HepG2 (cell line): ENCODE data around the gene C1QTNF5. TPM values are rescaled to one million over a fixed set of nuclear protein-coding genes. Genes with fewer than 3 reads are reported as not detected.

Experiments used
- ATAC-seq: fragments of 200-7000 bp; cut with Tn5 transposase; 3 replicates; pipeline ENCODE4 v1.9.1; 2020; ENCODE audit warnings: mild to moderate bottlenecking, moderate library complexity
- BruUV-seq: library from RNA; stranded (reverse); fragments of 400-500 nt; replicated peaks from 2 replicates; lab custom pipeline; 2021; lab: Mats Ljungman, UMichigan
- CTCF ChIA-PET: fragments of 300-600 bp; formaldehyde crosslinking; extraction: SDS; loops from one replicate; lab custom pipeline; 2021; ENCODE audit warnings: low total read pairs, inconsistent platforms, low intra/inter-chr PET ratio; lab: Yijun Ruan, JAX
- POLR2A ChIA-PET: fragments of 350-600 bp; sonication (Branson Sonifier 250); formaldehyde crosslinking; loops from one replicate; lab custom pipeline; 2020; ENCODE audit warnings: antibody characterized with exemption, inconsistent platforms; lab: Yijun Ruan, JAX
- DNase-seq: peaks from one replicate; pipeline ENCODE4 v3.0.0-alpha.2; 2015; ENCODE audit warnings: low spot score
- FAIRE-seq: peaks from 3 replicates; lab custom pipeline; 2011; peaks lifted over from hg19 to GRCh38; lab: Jason Lieb, UNC
- H2AFZ ChIP-seq: one replicate; pipeline ENCODE4 v1.6.1; 2011; ENCODE audit warnings: low read length, inconsistent platforms
- H3K27ac ChIP-seq: fragments of 300-600 bp; 3 replicates; pipeline ENCODE4 v1.8.0; 2011; ENCODE audit warnings: mixed run types, mild to moderate bottlenecking, mixed read lengths, low read length, inconsistent platforms; ENCODE audit not compliant: insufficient read depth; ENCODE audit errors: extremely low read length
- H3K27me3 ChIP-seq, 2 experiments: fragments of 200-600 bp in 1 of 2; 2 replicates in 1 of 2; 3 replicates in 1 of 2; pipeline versions ENCODE4 v1.6.0 to v1.8.0; 2011; ENCODE audit warnings: low read length in 2 of 2, mild to moderate bottlenecking in 2 of 2, moderate library complexity in 2 of 2, inconsistent platforms in 1 of 2; ENCODE audit not compliant: insufficient read depth in 2 of 2, control insufficient read depth in 1 of 2
- H3K36me3 ChIP-seq, 2 experiments: fragments of 200-600 bp in 1 of 2; replicated peaks in 1 of 2; 2 replicates in 1 of 2; 3 replicates in 1 of 2; pipeline versions ENCODE4 v1.5.1 to v1.8.0; 2011; ENCODE audit warnings: low read length in 2 of 2, inconsistent platforms in 1 of 2; ENCODE audit not compliant: insufficient read depth in 2 of 2, control insufficient read depth in 1 of 2
- H3K4me1 ChIP-seq: 2 replicates; pipeline ENCODE4 v1.5.1; 2012; ENCODE audit warnings: low read length, inconsistent platforms; ENCODE audit not compliant: insufficient read depth
- H3K4me2 ChIP-seq: 2 replicates; pipeline ENCODE4 v1.6.0; 2011; ENCODE audit warnings: low read depth, low read length, inconsistent platforms
- H3K4me3 ChIP-seq, 3 experiments: fragments of 200-600 bp in 1 of 3; sonication (generic), shearing (Covaris generic) in 1 of 3; replicated peaks in 1 of 3; 2 replicates each; pipeline ENCODE4 v1.5.1; 2011 to 2016; ENCODE audit warnings: low read length in 3 of 3, inconsistent platforms in 2 of 3, low read depth in 2 of 3, mild to moderate bottlenecking in 2 of 3, control low read depth in 1 of 3, mixed read lengths in 1 of 3; ENCODE audit not compliant: insufficient read depth in 1 of 3
- H3K79me2 ChIP-seq: one replicate; pipeline ENCODE4 v1.6.1; 2011; ENCODE audit warnings: low read length, inconsistent platforms; ENCODE audit not compliant: insufficient read depth
- H3K9ac ChIP-seq: 2 replicates; pipeline ENCODE4 v1.6.0; 2011; ENCODE audit warnings: mild to moderate bottlenecking, low read depth, low read length, inconsistent platforms; ENCODE audit not compliant: insufficient read depth
- H3K9me3 ChIP-seq: 2 replicates; pipeline ENCODE4 v1.5.1; 2012; ENCODE audit warnings: mild to moderate bottlenecking, low read length
- H4K20me1 ChIP-seq: 2 replicates; pipeline ENCODE4 v1.6.0; 2011; ENCODE audit warnings: inconsistent platforms, mild to moderate bottlenecking, low read length, moderate library complexity; ENCODE audit not compliant: insufficient read depth
- CEBPB ChIP-seq: IDR thresholded peaks from 2 replicates; pipeline ENCODE4 v1.6.1; 2011; ENCODE audit warnings: low read depth, low read length, improper control_type of control experiment, borderline replicate concordance
- GATAD2A ChIP-seq: IDR thresholded peaks from 2 replicates; pipeline ENCODE4 v1.6.1; 2016
- HMG20A ChIP-seq: IDR thresholded peaks from 2 replicates; pipeline ENCODE4 v1.6.1; 2016; ENCODE audit warnings: borderline replicate concordance
- HNF4A ChIP-seq: sonication (generic); formaldehyde crosslinking; IDR thresholded peaks from 2 replicates; pipeline ENCODE4 v1.4.0; 2020; ENCODE audit warnings: missing genetic modification reagents
- HNF4G ChIP-seq, 2 experiments: sonication (generic) in 1 of 2; formaldehyde crosslinking in 1 of 2; IDR thresholded peaks; 2 replicates each; pipeline versions ENCODE4 v1.4.0 to v1.6.1; 2011 to 2020; ENCODE audit warnings: borderline replicate concordance in 2 of 2, low read depth in 2 of 2, mild to moderate bottlenecking in 2 of 2, low read length in 1 of 2, missing genetic modification reagents in 1 of 2, moderate library complexity in 1 of 2
- SAP130 ChIP-seq: IDR thresholded peaks from 2 replicates; pipeline ENCODE4 v1.6.1; 2016; ENCODE audit warnings: low read depth
- SOX13 ChIP-seq, 3 experiments: fragments of 450-650 bp in 1 of 3; sonication (generic) in 1 of 3; formaldehyde crosslinking in 1 of 3; IDR thresholded peaks in 2 of 3; conservative IDR thresholded peaks in 1 of 3; 2 replicates each; pipeline versions ENCODE4 v1.5.0 to v1.6.1; 2016 to 2020; ENCODE audit warnings: antibody characterized with exemption in 1 of 3, mild to moderate bottlenecking in 1 of 3, missing compliant biosample characterization in 1 of 3, missing genetic modification reagents in 1 of 3, moderate library complexity in 1 of 3
- SP140L ChIP-seq: sonication (generic); formaldehyde crosslinking; IDR thresholded peaks from 2 replicates; pipeline ENCODE4 v1.4.0; 2020; ENCODE audit warnings: missing genetic modification reagents, borderline replicate concordance
- ZBTB33 ChIP-seq: sonication (generic); formaldehyde crosslinking; IDR thresholded peaks from 2 replicates; pipeline ENCODE4 v1.4.0; 2020; ENCODE audit warnings: missing genetic modification reagents
- ZHX1 ChIP-seq: sonication (generic); formaldehyde crosslinking; IDR thresholded peaks from 2 replicates; pipeline ENCODE4 v1.8.1; 2022; ENCODE audit warnings: low read depth, mild to moderate bottlenecking, missing genetic modification reagents
- WGBS: methylation state at CpG from one replicate; pipeline ENCODE4 v1.1.6; 2017; ENCODE audit warnings: low lambda C conversion rate; 5-methylcytosine and 5-hydroxymethylcytosine counted together
- in situ Hi-C: cut with HindIII; loops from 2 replicates; pipeline ENCODE4 v1.10.0; 2017; ENCODE audit warnings: low pct_unique_long_range_greater_than_20kb; ENCODE audit not compliant: extremely low pct_ligation_motif_present
- intact Hi-C: fragments of 100-400 bp; cut with micrococcal nuclease; formaldehyde crosslinking; loops from one replicate; pipeline ENCODE4 v1.10.0; 2022; ENCODE audit not compliant: unreplicated experiment
- polyA plus RNA-seq, 8 experiments: library from polyadenylated mRNA; depleted of rRNA in 3 of 8; stranded (reverse) in 7 of 8; unstranded in 1 of 8; fragments of >200 nt; fragmentation: Illumina TruSeq in 4 of 8; extraction: Trizol in 4 of 8; gene quantifications; 2 replicates each; pipeline versions ENCODE4 v1.2.1 to v1.2.3, GENCODE V29; 2011 to 2016; ENCODE audit warnings: low read depth in 4 of 8, missing spikeins in 1 of 8, mixed read lengths in 1 of 8; ENCODE audit not compliant: insufficient read depth in 1 of 8
- total RNA-seq, 5 experiments: library from RNA; depleted of rRNA; stranded (reverse); fragments of >200 nt; fragmentation: Illumina TruSeq; extraction: Trizol; gene quantifications; 2 replicates each; pipeline ENCODE4 v1.2.3, GENCODE V29; 2016; ENCODE audit warnings: low read depth in 1 of 5
- TF ChIP-seq, protein P1 (sequence below): sonication (generic); formaldehyde crosslinking; IDR thresholded peaks from 2 replicates; pipeline ENCODE4 v1.4.0; 2020; ENCODE audit warnings: missing genetic modification reagents
- TF ChIP-seq, protein P2 (sequence below): sonication (generic); formaldehyde crosslinking; IDR thresholded peaks from 2 replicates; pipeline ENCODE4 v1.4.0; 2020; ENCODE audit warnings: mild to moderate bottlenecking, missing genetic modification reagents

Gene C1QTNF5
- total and polyA plus RNA-seq, 2 of the 13 experiments (the other 11 are each of a cell fraction or from before 2014, with no cell fraction given): 0.86 to 1.2 TPM

GRCh38 chr11:119361056-119361787 is 20.5 kb upstream of the C1QTNF5 start:
- no peaks in the 10 kb centered on the region for H3K27me3 ChIP-seq
- 44% methylated on average over 8 of the region's 8 CpGs for WGBS
- no TSS peak for BruUV-seq
- H4K20me1 ChIP-seq: no peaks in the 10 kb centered on the region; the same call in 1 of the 2 replicates
- DNase-seq (peak; percentile 38), ATAC-seq (peak; percentile 77), FAIRE-seq (peak; percentile 55)
- no peak overlapping the region for H2AFZ ChIP-seq
- H3K79me2 ChIP-seq: peaks cover 3% of the 10 kb centered on the region
- peak overlapping the region; percentile 4; the same call in 1 of the 2 replicates for H3K4me2 ChIP-seq
- no peaks in the 10 kb centered on the region for H3K9me3 ChIP-seq
- in situ Hi-C loops (no loop called here), intact Hi-C loops (no loop called here)
- H3K9ac ChIP-seq: no peak overlapping the region
- ChIA-PET CTCF (interaction anchor here (1.5 kb wide), 1 partner anchor 20 kb away, joined by 3 read pairs; the partner anchor contains the start of gene USP2), POLR2A (interaction anchor here (1.2 to 2.3 kb wide), 5 partner anchors 8 to 20 kb away, joined by 3 to 12 read pairs (median 12); partner anchors contain the start of gene USP2)
- peaks cover 60% of the 10 kb centered on the region for H3K4me1 ChIP-seq
- peak overlapping the region; percentile 44 for H3K27ac ChIP-seq
- no peak overlapping the region for H3K4me3 ChIP-seq
- H3K36me3 ChIP-seq: peaks cover 7 to 28% of the 10 kb centered on the region in 2 experiments; a peak in 4 of 5 replicates
- TF ChIP-seq, protein P1, sequence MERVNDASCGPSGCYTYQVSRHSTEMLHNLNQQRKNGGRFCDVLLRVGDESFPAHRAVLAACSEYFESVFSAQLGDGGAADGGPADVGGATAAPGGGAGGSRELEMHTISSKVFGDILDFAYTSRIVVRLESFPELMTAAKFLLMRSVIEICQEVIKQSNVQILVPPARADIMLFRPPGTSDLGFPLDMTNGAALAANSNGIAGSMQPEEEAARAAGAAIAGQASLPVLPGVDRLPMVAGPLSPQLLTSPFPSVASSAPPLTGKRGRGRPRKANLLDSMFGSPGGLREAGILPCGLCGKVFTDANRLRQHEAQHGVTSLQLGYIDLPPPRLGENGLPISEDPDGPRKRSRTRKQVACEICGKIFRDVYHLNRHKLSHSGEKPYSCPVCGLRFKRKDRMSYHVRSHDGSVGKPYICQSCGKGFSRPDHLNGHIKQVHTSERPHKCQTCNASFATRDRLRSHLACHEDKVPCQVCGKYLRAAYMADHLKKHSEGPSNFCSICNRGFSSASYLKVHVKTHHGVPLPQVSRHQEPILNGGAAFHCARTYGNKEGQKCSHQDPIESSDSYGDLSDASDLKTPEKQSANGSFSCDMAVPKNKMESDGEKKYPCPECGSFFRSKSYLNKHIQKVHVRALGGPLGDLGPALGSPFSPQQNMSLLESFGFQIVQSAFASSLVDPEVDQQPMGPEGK: peak; percentile 71
- TF ChIP-seq CEBPB (0 out of 2 replicates have a peak, but pooled peaks have one; percentile 24), SAP130 (CRISPR knock-in tag) (0 out of 2 replicates have a peak, but pooled peaks have one; percentile 24), ZBTB33 (CRISPR knock-in tag) (peak; percentile 58; the same call in 1 of the 2 replicates), HMG20A (CRISPR knock-in tag) (0 out of 2 replicates have a peak, but pooled peaks have one; percentile 30), SOX13 (IDR thresholded peaks at IDR 0.05) (no peak), SOX13 (CRISPR knock-in tag; conservative IDR thresholded peaks at IDR 0.05 in 1 of 2, IDR thresholded peaks at IDR 0.05 in 1 of 2) (0 out of 4 replicates have a peak, but pooled peaks of 1 of the 2 experiments have one; percentile 9), SP140L (CRISPR knock-in tag) (no peak), HNF4G (IDR thresholded peaks at IDR 0.05; ENCODE audit: borderline replicate concordance, low read depth, low read length) (peak; percentile 30; the same call in 1 of the 2 replicates), HNF4G (CRISPR knock-in tag; IDR thresholded peaks at IDR 0.05; ENCODE audit: borderline replicate concordance, low read depth) (no peak), ZHX1 (CRISPR knock-in tag) (0 out of 2 replicates have a peak, but pooled peaks have one; percentile 39), HNF4A (CRISPR knock-in tag) (peak; percentile 32; the same call in 1 of the 2 replicates), GATAD2A (CRISPR knock-in tag) (peak; percentile 49; the same call in 1 of the 2 replicates)
- TF ChIP-seq, protein P2, sequence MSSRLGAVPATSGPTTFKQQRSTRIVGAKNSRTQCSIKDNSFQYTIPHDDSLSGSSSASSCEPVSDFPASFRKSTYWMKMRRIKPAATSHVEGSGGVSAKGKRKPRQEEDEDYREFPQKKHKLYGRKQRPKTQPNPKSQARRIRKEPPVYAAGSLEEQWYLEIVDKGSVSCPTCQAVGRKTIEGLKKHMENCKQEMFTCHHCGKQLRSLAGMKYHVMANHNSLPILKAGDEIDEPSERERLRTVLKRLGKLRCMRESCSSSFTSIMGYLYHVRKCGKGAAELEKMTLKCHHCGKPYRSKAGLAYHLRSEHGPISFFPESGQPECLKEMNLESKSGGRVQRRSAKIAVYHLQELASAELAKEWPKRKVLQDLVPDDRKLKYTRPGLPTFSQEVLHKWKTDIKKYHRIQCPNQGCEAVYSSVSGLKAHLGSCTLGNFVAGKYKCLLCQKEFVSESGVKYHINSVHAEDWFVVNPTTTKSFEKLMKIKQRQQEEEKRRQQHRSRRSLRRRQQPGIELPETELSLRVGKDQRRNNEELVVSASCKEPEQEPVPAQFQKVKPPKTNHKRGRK: no peak
